AG04450 (cell line): ENCODE data around the gene ATXN2L. TPM values are rescaled to one million over a fixed set of nuclear protein-coding genes. Genes with fewer than 3 reads are reported as not detected.
A peak's percentile ranks its signal among the peaks of the same experiment; 100 is the strongest.

ENCODE experiments used
- CTCF ChIA-PET: fragments of 300-600, 350-600 bp; formaldehyde crosslinking; extraction: SDS; loops from one replicate; lab custom pipeline; 2022; ENCODE audit warnings: antibody characterized with exemption, inconsistent platforms; lab: Charles Lee
- POLR2A ChIA-PET: fragments of 350-600 bp; formaldehyde crosslinking; extraction: SDS; loops from one replicate; lab custom pipeline; 2021; ENCODE audit warnings: antibody characterized with exemption, inconsistent platforms; lab: Yijun Ruan, JAX
- DNase-seq: peaks from one replicate; pipeline ENCODE4 v3.0.0-alpha.2; 2011; ENCODE audit warnings: low read depth, low spot score
- H3K27ac ChIP-seq: one replicate; pipeline ENCODE4 v1.5.1; 2012; ENCODE audit warnings: low read depth, low read length, control low read depth
- H3K27me3 ChIP-seq: one replicate; pipeline ENCODE4 v1.6.0; 2012; ENCODE audit warnings: low read length; ENCODE audit not compliant: control insufficient read depth, insufficient read depth
- H3K4me3 ChIP-seq: 2 replicates; pipeline ENCODE4 v1.5.1; 2011; ENCODE audit warnings: mild to moderate bottlenecking, low read depth, low read length, control low read depth
- H3K9me3 ChIP-seq: 2 replicates; pipeline ENCODE4 v1.5.1; 2012; ENCODE audit warnings: low read length; ENCODE audit not compliant: control insufficient read depth, insufficient read depth
- polyA plus RNA-seq: library from polyadenylated mRNA; depleted of rRNA; stranded (reverse); fragments of >200 nt; gene quantifications from 2 replicates; pipeline ENCODE4 v1.2.3, GENCODE V29; 2011
- TF ChIP-seq, protein P1 (sequence below): IDR thresholded peaks from 2 replicates; pipeline ENCODE4 v1.5.1; 2011; ENCODE audit warnings: low read depth, low read length, control low read depth, inconsistent platforms

Gene ATXN2L
- polyA plus RNA-seq, 1 experiment, result 19.7 TPM

DNA sequence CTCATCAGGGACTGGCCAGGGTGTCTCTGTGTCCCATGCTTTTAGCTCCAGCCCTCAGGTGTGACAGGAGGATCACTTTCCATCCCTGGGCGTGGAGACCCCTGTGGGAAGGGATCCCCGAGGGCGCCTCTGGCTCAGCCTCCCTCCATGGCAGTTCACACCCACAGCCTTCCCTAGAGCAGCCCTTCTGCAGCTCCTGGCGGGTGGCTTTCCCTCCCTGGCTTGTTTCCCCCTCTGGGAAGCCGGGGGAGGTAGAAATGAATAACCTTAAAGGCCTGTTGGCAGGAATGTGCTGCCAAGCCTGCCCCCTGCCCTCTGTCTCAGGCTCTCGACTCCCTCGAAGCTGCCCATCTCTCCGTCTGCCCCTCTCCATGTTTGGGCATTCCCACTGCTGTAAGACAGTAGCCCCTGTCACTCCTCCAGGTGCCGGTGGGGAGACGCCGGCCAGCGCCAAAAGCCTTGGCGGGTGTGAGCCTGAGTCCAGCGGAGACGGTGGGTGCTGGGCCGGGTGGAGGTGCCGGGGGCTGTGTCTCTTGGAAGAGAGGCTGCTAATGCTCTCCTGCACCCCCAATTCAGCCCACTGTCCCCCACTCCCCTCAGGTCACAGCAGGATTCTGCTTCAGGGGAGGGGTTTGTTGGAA is 53.3 kb downstream of the ATXN2L start:
- POLR2A ChIA-PET, result interaction anchor here (0.6 to 2.0 kb wide), 3 partner anchors 13 to 28 kb away, joined by 3 to 6 read pairs (median 5); partner anchors contain the start of gene SH2B1
- DNase-seq, result no peak
- TF ChIP-seq, protein P1, sequence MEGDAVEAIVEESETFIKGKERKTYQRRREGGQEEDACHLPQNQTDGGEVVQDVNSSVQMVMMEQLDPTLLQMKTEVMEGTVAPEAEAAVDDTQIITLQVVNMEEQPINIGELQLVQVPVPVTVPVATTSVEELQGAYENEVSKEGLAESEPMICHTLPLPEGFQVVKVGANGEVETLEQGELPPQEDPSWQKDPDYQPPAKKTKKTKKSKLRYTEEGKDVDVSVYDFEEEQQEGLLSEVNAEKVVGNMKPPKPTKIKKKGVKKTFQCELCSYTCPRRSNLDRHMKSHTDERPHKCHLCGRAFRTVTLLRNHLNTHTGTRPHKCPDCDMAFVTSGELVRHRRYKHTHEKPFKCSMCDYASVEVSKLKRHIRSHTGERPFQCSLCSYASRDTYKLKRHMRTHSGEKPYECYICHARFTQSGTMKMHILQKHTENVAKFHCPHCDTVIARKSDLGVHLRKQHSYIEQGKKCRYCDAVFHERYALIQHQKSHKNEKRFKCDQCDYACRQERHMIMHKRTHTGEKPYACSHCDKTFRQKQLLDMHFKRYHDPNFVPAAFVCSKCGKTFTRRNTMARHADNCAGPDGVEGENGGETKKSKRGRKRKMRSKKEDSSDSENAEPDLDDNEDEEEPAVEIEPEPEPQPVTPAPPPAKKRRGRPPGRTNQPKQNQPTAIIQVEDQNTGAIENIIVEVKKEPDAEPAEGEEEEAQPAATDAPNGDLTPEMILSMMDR, result no peak
- Histone ChIP-seq H3K4me3 (no peak overlapping the region), H3K27ac (no peak overlapping the region), H3K27me3 (no peaks in the 10 kb centered on the region), H3K9me3 (no peaks in the 10 kb centered on the region; the same call in 1 of the 2 replicates)
- CTCF ChIA-PET, result interaction anchor here (4.0 kb wide), 1 partner anchor 69 kb away, joined by 19 read pairs; no protein-coding TSS in a partner anchor

DNA sequence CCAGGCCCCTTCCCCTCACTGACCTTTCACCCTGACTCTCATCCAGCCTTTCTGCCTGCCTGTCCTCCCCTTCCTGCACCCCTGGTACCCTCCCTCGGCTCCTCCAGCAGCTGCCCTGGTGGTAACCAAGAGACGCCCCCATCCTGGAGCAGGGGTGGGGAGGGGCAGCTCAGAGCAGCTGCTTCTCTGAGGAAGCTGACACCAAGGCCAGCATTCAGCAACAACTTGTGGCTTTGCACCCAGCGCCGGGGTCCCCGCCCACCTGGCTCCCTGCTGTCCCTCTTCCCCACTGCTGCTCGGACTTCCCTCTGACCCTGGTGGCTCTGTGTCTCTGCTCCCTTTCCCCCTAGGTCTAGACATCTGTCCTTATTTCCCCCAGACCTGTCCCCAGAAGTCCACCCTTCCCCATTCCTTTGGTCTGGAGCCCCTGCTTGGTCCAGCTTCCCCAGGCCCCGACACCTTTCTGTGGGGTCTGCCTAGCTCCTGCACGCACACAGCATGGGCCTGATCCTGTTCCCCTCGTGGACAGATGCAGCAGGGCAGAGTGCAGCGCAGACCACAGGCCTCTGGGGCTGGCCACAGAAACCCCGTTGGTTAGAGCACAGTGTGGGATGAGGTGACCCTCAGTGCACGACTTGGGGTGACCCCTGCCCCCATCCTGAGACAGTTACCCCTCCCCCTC is 54.3 kb downstream of the ATXN2L start:
- Histone ChIP-seq H3K27me3 (no peaks in the 10 kb centered on the region), H3K4me3 (no peak overlapping the region), H3K9me3 (no peaks in the 10 kb centered on the region; the same call in 1 of the 2 replicates), H3K27ac (no peak overlapping the region)
- ChIA-PET POLR2A (no interaction called here), CTCF (no interaction called here)
- TF ChIP-seq, protein P1, result no peak
- DNase-seq, result no peak

DNA sequence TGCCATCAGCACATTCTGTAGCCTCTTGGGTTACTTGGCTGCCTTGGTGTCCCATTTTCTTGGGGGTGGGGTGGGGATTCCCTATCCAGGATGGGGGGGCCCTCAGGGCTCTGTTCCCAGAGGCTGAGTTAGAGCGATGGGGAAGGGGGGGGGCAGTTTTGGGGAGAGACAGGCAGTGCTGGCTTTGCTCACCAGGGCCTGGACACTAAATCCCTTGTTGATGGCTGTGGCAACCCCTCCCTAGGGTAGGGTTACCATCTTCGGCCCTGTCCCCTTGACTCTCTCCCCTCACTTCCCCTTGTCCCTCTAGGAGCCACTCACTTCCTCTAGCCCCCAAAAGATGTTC is 54.8 kb downstream of the ATXN2L start:
- ChIA-PET POLR2A (no interaction called here), CTCF (interaction anchor here (1.8 kb wide), 1 partner anchor 68 kb away, joined by 6 read pairs; no protein-coding TSS in a partner anchor)
- TF ChIP-seq, protein P1, result no peak

DNA sequence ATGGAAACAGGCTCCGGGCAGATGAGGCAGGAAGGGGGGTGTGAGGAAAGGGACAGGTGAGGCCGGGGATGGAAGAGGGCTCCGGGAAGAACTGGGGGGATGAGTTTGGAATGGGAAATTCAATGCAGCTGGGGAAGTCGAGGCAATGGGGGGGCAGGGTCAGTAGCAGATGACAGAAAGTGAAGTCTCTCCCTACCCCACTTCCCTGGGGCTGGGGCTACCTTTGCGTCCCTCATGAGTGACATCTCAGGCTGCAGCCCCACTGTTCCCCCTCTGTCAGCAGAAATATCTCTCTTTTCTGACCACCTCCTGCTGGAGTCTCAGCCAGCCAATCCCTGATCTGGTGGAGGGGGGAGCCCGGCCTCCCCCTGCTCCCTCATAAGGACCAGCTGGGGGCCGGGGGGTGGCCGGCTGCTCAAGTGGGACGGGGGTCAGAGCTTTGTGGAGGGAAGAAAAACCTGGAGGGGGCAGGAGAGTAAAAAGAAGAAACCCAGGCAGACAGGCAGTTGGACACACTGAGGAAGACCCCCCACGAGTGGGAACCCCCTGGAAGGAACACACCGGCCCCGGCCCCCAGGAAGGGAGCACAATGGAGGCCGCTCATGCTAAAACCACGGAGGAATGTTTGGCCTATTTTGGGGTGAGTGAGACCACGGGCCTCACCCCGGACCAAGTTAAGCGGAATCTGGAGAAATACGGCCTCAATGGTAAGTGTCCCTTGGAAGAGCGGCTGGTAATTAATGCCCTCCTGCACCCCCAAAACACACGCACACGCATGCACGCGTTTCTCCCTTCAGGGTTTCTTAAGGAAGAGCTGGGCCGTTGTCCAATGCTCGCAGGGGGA is 55.5 kb downstream of the ATXN2L start, which contains the start of gene ATP2A1:
ATP2A1 (plus strand) TSS at position 406 of the 844 bp plus-strand sequence; CDS start at position 590, 184 bp downstream.
- Histone ChIP-seq H3K9me3 (no peaks in the 10 kb centered on the region; the same call in 1 of the 2 replicates), H3K27me3 (no peaks in the 10 kb centered on the region), H3K4me3 (peak within 1 kb of the TSS; percentile 71), H3K27ac (peak within 1 kb of the TSS; percentile 21)
- TF ChIP-seq, protein P1, result no peak
- DNase-seq, result no peak
- POLR2A ChIA-PET, result interaction anchor here (1.2 kb wide), 1 partner anchor 15 kb away, joined by 5 read pairs; the partner anchor contains the start of gene SH2B1
- CTCF ChIA-PET, result interaction anchor here (1.8 kb wide), 1 partner anchor 67 kb away, joined by 6 read pairs; no protein-coding TSS in a partner anchor

More for the DNA sequence above, 54.8 kb downstream of the ATXN2L start:
- DNase-seq, result no peak
- Histone ChIP-seq H3K27me3 (no peaks in the 10 kb centered on the region), H3K9me3 (no peaks in the 10 kb centered on the region; the same call in 1 of the 2 replicates), H3K27ac (no peak overlapping the region), H3K4me3 (no peak overlapping the region)
